HG03135 (cell line): Measurements from ENCODE around the gene AZU1.
"Not testable (repeated sequence)": the region's sequence is repeated elsewhere in the genome, so short reads cannot be mapped to it uniquely, and the experiment has no call there.

Experiments
- ATAC-seq: cut with Tn5 transposase; IDR thresholded peaks from one replicate; pipeline ENCODE4 v1.9.1; 2021; ENCODE audit warnings: mild to moderate bottlenecking, moderate library complexity; ENCODE audit not compliant: unreplicated experiment

The AZU1 gene

DNA sequence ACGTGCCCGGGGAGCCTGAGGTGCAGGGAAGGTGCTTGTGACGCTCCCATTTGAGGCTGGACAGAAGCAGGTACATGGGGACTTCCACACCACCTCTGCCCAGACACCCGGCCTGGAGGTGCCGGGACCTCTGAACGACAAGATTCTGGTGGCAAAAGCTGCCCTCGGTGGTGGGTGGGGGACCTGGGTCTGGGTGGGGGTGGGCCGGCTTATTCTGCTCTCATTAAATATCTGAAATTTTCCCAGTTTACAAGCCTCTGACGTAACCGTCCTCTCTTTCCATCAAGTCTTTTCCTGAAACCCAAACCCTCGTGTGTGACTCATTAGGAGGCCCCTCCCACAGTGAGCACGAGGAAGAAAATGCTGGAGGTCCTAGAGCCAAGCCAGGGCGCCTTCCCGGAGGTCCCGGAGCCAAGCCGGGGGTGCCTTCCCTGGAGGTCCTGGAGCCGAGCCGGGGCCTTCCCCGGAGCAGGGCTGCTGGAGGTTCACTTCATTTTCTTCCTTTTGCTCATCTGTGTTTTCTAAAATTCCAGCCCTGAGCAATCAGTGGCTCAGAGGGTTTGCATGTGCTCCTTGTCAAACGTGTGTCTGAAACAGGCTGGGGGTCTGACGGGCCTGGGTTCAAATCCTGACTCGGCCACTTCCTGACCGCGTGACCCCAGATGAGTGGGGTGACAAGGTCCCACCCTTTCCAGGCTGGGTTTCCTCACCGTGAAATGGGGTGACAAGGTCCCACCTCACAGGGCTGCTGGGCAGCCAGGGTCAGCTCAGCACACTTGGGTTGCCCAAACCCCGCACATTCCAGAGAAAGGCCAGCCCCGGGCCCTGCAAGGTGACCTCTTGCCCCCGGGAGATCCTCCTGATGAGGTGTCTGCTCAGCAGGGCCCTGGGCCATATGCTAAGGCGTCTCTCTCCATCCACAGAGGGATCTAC, 41.9 kb downstream of the AZU1 start:
- no peak for ATAC-seq

DNA sequence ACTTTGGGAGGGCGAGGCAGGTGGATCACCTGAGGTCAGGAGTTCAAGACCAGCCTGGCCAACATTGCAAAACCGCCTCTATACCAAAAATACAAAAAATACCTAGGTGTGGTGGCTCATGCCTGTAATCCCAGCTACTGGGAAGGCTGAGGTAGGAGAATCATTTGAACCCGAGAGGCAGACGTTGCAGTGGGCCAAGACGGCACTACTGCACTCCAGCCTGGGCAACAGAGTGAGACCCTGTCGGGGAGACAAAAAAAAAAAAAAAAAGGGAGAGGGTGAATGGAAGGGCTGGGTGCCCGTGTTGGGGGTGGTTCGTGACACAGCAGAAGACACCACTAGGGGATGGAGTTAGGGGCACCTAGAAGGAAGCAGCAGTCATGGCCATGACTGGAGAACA, 42.7 kb downstream of the AZU1 start:
- no peak for ATAC-seq

- ATAC-seq = no peak
Measured at GRCh38 chr19:870963-871401, 43.3 kb downstream of the AZU1 start.

- ATAC-seq = no peak
Measured at GRCh38 chr19:871446-872265, 44.0 kb downstream of the AZU1 start.

DNA sequence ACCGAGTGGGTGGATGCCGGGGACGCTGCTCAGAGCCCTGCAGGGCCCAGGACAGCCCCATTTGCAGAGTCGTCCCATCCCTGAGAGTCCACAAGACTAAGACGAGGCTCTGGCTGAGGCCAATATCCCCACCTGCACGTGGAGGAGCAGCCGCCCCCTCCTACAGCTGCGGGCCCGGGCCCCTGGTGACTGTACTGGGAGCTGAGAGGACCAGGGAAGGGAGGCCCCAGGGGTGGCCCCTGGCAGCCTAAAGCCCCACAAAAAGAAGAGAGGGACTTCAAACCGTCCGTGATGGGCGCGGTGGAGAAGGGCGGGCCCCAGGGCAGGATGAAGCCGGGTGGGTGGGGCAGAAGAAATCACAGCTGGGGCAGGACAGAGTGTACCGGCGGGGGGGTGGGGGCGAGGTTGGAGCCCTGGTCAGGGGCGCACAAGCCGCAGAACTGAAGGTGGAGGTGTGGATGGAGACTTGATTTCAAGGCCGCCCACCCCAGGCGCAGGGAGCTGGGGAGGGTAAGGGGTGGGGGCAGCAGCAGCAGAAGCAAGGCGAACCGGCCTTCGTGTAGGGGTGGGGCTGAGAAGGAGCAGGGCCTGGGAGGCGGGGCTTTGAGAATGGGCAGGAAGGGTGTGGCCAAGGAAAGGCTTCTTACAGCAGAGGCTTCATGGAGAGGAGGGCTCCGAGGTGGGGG, 44.8 kb downstream of the AZU1 start:
- ATAC-seq = no peak

GRCh38 chr19:873084-873483, 45.4 kb downstream of the AZU1 start:
- no peak for ATAC-seq

DNA sequence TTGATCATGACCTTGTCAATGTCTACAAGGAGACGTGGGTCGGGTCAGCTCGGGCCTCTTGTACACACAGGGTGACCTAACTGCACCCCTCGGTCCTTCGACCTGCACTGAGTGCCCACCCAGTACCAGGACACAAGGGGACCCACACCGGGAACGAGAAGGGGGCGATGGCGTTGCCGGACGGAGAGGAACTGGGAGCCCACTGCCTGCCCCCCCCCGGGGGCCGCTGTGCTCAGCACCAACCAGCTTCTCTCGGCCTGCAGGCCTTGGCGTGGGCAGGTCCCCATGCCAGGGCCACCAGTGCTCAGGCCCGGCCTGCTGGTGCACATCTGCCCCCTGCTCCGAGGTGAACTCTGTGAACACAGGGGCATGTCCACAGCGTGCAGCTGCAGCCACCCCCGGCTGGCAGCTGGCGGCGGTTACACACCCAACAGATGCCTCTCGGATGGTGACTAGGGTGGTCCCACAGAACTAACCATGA, 46.0 kb downstream of the AZU1 start:
- ATAC-seq = no peak

- no peak for ATAC-seq
Measured at GRCh38 chr19:875265-875879, 47.7 kb downstream of the AZU1 start.

DNA sequence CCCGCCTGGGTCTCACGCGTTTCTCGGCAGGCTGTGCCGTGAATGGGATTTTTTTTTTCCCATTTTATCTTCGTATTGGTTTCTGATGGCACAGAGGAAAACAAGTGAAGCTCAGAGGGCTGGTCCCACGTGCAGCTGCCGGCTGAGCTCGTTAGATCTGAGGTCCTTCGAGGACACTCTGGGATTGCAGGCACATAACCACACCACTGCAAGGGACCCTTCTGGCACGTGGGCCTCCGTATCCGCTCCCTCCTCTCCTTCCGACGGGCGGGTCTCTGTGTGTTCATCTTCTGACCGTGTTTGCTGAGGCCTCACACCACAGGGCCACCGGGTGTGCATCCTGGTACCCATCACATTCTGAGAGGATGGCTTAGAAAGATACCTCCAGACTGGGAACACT, 48.5 kb downstream of the AZU1 start:
- ATAC-seq = no peak

DNA sequence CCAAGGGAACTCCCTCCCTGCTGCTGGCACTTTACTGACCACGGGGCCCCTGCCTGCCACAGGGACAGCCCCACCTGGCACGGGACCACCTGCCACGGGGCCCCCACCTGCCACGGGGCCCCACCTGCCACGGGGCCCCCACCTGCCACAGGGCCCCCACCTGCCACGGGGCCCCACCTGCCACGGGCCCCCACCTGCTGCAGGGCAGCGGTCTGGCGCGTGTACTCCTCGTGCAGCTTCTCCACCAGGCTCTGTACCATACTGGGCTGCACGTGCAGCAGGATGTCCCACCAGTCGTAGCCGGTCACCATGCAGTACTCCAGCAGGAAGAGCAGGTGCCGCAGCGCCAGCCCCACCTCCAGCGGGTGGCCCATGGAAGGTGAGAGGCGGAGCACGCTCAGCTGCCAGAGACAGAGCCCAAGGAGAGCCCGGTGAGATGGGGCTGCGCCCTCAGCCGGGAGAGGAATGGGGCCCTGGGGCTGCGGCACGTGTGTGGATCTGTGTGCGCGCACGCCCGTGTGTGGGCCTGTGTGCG, 49.2 kb downstream of the AZU1 start:
- ATAC-seq = no peak

DNA sequence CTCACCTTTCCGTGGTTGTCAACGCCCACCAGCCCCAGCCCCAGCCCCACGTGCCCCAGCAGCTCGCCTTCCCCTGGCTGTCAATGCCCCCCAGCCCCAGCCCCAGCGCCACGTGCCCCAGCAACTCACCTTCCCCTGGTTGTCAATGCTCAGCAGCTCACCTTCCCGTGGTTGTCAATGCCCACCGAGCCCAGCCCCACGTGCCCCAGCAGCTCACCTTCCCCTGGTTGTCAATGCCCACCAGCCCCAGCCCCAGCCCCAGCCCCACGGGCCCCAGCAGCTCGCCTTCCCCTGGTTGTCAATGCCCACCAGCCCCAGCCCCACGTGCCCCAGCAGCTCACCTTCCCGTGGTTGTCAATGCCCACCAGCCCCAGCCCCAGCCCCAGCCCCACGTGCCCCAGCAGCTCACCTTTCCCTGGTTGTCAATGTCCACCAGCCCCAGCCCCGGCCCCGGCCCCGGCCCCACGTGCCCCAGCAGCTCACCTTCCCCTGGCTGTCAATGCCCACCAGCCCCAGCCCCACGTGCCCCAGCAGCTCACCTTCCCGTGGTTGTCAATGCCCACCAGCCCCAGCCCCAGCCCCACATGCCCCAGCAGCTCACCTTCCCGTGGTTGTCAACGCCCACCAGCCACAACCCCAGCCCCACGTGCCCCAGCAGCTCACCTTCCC, 50.5 kb downstream of the AZU1 start:
- ATAC-seq = not testable (repeated sequence)

GRCh38 chr19:878751-879561, 51.3 kb downstream of the AZU1 start:
- ATAC-seq = not testable (repeated sequence)

GRCh38 chr19:879711-880438, 52.2 kb downstream of the AZU1 start:
- ATAC-seq = no peak
